A549 treated with CORT108297 at 1 μM for 4 hours (cell line): ENCODE results near the gene SURF4. TPM values are rescaled to one million over a fixed set of nuclear protein-coding genes. Genes with fewer than 3 reads are reported as not detected.

ENCODE experiments used
- total RNA-seq: library from RNA; stranded (reverse); fragments of 200-300 nt; extraction: Qiagen RNA extraction; gene quantifications from 5 replicates; pipeline ENCODE4 v1.2.3, GENCODE V29; 2022

The SURF4 gene
- total RNA-seq: 175 to 207 TPM (median 199 TPM) in 5 replicates

DNA sequence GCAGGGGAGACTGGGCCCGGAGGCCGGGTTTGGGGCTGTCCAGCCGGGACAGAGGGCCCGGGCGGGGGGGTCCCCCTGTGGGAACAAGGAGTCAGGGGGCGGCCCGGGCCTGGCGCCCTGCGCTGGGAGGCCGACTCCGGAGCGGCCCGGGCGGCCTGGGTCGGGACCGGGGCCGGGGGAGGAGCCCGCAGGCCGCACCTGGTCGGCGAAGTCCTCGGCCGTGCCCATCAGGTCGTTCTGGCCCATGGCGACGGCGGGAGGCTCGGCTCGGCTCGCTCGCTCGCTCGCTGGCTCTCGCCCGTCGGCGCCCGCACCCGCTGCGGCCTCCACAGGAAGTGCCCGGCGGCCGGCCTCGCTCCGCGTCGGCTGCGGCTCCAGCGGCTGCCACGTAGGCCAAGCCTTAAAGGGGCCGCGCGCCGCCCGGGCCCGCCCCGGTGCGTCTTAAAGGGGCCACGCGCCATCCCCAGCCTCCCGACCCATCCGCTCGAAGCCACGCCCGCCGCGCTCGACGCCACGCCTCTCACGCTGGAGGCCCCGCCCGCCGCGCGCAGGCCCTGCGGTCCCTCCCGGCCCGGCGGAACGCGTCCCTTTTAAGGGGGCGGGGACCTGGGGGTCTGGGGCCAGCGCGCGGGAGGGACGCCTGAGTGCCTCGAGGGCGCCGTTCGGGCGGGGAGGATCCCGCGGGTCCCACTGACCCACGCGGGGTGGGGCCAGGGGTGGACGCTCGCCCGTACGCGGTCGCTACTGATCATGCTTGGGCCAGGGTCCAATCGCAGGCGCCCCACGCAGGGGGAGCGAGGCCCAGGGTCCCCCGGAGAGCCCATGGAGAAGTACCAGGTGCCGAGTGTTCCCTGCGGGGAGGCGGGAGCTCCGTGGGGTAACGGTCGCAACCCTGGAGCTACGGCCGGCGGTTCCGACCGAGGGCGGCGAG lies at the start of gene SURF4, which contains the start of gene STKLD1:
Gene SURF4 (minus strand): TSS at position 337 of the 931 bp plus-strand sequence. CDS start 91 bp downstream, at position 246.
Gene STKLD1 (plus strand): TSS at position 643 of the 931 bp plus-strand sequence. CDS start 108 bp downstream, at position 751.

DNA sequence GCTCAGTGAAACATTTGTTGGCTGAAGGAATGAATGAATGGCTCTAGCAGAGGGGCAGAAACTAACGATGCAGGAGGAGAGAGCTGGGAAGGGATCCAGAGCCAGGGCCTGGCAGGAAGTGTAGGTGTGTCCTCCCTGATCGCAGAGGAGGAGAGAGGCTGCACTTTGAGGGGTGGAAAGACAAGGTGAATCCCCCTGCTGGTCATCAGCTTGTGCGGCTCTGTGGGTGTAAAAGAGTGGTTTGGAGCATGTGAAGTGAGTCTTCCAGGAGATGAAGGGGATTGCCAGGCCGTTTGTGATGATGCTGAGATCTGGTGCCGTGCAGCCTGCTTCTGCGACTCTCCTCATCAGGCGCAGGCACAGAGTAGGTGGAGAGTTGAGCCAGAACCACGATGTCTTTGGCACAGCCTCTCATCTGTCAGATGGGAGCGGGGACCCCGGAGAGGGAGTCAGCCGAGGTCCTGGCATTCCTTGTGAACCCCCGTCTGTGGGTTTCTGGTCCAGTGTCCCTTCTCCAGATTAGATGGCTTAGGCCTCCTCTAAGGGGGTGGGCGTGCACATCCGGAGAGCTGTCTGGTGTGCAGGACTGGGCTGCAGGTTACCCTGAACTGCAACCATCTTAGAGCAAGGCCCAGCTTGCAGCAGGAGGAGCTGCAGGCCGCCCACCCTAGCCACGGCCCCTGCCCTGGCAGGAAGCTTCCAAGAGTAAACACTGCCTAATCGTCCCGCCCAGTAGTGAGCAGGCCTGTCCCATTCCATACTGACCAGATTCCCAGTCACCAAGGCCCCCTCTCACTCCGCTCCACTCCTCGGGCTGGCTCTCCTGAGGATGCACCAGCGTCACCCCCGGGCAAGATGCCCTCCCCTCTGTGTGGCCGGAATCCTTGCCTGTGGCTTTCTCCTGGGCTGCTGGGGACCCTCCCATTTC lies 46.0 kb upstream of the SURF4 start, which contains the start of gene ADAMTS13:
Gene ADAMTS13 (plus strand): TSS at position 753 of the 928 bp plus-strand sequence. CDS start 77 bp downstream, at position 830.

GRCh38 chr9:133417541-133418461 lies 41.9 kb upstream of the SURF4 start, which contains the start of gene REXO4:
TSS of gene REXO4 (minus strand) at chr9:133418010. CDS start at chr9:133417844, 166 bp downstream.

DNA sequence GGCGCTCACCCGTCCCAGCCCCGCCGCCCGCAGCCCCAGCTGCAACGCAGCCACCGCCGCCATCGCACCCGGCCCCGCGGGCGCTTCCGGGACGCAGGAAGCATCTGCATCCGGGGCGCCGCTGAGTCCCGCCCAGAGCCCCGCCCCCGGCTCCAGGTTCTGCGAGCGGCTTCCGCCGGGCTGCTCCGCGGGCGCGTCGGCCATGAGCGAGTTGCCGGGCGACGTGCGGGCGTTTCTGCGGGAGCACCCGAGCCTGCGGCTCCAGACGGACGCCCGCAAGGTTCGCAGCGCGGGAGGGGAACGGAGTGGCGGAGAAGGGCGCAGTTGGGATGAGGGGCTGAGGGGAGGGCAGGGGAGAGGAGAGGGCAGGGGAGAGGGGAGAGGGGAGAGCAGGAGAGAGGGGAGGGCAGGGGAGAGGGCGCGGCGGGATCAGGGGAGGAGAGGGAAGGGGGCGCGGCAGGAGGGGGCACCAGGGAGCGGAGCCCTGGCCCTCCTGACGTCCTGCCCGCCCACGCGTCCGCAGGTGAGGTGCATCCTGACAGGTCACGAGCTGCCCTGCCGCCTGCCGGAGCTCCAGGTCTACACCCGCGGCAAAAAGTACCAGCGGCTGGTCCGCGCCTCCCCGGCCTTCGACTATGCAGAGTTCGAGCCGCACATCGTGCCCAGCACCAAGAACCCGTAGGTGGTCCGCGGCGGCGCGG lies 19.3 kb downstream of the SURF4 start, which contains the start of the genes SURF1 and SURF2:
Gene SURF1 (minus strand): TSS at position 97 of the 701 bp plus-strand sequence. CDS start 34 bp downstream, at position 63.
Gene SURF2 (plus strand): TSS at position 160 of the 701 bp plus-strand sequence. CDS start 43 bp downstream, at position 203.

DNA sequence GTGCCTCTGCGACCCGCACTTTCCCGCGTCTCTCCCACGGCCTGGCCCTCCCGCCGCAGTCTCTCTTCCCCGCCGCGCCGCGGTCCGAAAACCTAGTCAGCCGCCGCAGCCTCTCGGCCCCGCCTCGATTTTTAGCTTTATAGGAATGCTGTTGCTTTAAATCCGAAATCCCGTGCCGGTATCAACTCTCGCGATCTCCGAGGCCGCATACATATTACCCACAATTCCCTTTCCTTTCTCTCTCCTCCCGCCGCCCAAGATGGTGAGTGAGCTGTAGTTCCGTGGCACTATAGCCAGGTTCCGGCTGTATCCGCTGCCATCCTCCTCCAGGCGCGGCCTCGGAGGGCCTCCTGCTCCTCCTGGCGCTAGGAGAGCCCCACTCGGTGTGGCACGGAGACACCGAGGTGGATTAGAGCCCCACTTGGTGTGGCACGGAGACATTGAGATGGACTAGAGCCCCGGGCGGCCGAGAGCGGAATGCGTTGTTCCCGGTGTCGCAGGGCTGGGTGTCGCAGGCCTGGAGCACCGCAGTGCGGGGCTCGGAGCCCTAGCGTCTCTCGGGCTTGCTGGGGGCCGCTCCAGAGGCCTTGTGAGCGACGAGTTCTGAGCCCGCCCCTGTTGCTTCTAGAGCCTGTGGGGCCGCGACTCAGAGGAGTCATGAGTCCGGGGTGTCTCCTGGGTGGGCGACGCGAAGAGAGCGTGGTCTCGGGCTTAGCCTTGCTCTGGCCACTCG lies 27.7 kb downstream of the SURF4 start, which contains the start of the genes MED22 and RPL7A:
Gene MED22 (minus strand): TSS at position 147 of the 733 bp plus-strand sequence. CDS start 1,469 bp downstream, outside the sequence.
Gene RPL7A (plus strand): TSS at position 234 of the 733 bp plus-strand sequence. CDS start 26 bp downstream, at position 260.

GRCh38 chr9:133335924-133336811 lies 39.7 kb downstream of the SURF4 start, which contains the start of gene SURF6:
TSS of gene SURF6 (minus strand) at chr9:133336188. CDS start at chr9:133336132, 56 bp downstream.

Other genes starting within 250 kb of the SURF4 start
- 1.3 to 3.0 TPM (median 2.6 TPM) in 5 replicates for gene GBGT1, start 212.1 kb downstream of the SURF4 start, total RNA-seq
- not detected in 5 replicates for gene OBP2B, start 166.8 kb downstream of the SURF4 start, total RNA-seq
- gene ABO, start 100.9 kb downstream of the SURF4 start, total RNA-seq: not detected in 5 replicates
- gene SURF6, start 39.9 kb downstream of the SURF4 start, total RNA-seq: 20.7 to 30.7 TPM (median 25.6 TPM) in 5 replicates
- gene MED22, start 27.9 kb downstream of the SURF4 start, total RNA-seq: 20.9 to 35.2 TPM (median 33.6 TPM) in 5 replicates
- 3,292 to 3,461 TPM (median 3,420 TPM) in 5 replicates for gene RPL7A, start 27.8 kb downstream of the SURF4 start, total RNA-seq
- gene SURF1, start 19.6 kb downstream of the SURF4 start, total RNA-seq: 36.2 to 49.0 TPM (median 43.1 TPM) in 5 replicates
- gene SURF2, start 19.5 kb downstream of the SURF4 start, total RNA-seq: 44.5 to 60.0 TPM (median 47.0 TPM) in 5 replicates
- gene STKLD1, start 306 bp upstream of the SURF4 start, total RNA-seq: 0.71 to 1.3 TPM (median 0.96 TPM) in 5 replicates
- gene REXO4, start 42.0 kb upstream of the SURF4 start, total RNA-seq: 34.5 to 39.9 TPM (median 37.4 TPM) in 5 replicates
- 0.36 to 0.78 TPM (median 0.76 TPM) in 5 replicates for gene ADAMTS13, start 46.3 kb upstream of the SURF4 start, total RNA-seq
- gene CACFD1, start 83.9 kb upstream of the SURF4 start, total RNA-seq: 2.8 to 4.9 TPM (median 4.9 TPM) in 5 replicates
- 15.1 to 24.6 TPM (median 22.6 TPM) in 5 replicates for gene SLC2A6, start 103.0 kb upstream of the SURF4 start, total RNA-seq
- gene MYMK, start 148.9 kb upstream of the SURF4 start, total RNA-seq: not detected in 5 replicates
- not detected in 5 replicates for gene ADAMTSL2, start 158.6 kb upstream of the SURF4 start, total RNA-seq
- not detected in 5 replicates for gene FAM163B, start 233.3 kb upstream of the SURF4 start, total RNA-seq